Liver (tissue), 9 donors: ENCODE measurements around the gene ELAVL1. TPM values are rescaled to one million over a fixed set of nuclear protein-coding genes. Genes with fewer than 3 reads are reported as not detected.
"Not testable (repeated sequence)": the region's sequence is repeated elsewhere in the genome, so short reads cannot be mapped to it uniquely, and the experiment has no call there.

Experiments
- DNase-seq: peaks from one replicate; pipeline ENCODE4 v3.0.0-alpha.2; 2017; ENCODE audit warnings: low spot score
- H3K27ac ChIP-seq, 2 donors: one replicate each; pipeline ENCODE4 v1.7.0; 2013; ENCODE audit warnings: inconsistent platforms in 2 of 2, low read length in 2 of 2, control low read depth in 1 of 2, low read depth in 1 of 2, mild to moderate bottlenecking in 1 of 2
- H3K27me3 ChIP-seq, 4 donors: one replicate each; pipeline versions ENCODE4 v1.6.1 to v1.7.0; 2013; ENCODE audit warnings: low read length in 3 of 4, inconsistent platforms in 1 of 4, mild to moderate bottlenecking in 1 of 4, moderate library complexity in 1 of 4; ENCODE audit not compliant: control insufficient read depth in 4 of 4, insufficient read depth in 4 of 4
- H3K36me3 ChIP-seq, 4 donors: one replicate each; pipeline versions ENCODE4 v1.6.1 to v1.7.0; 2013; ENCODE audit warnings: low read length in 3 of 4, mild to moderate bottlenecking in 3 of 4, low read depth in 1 of 4, moderate library complexity in 1 of 4; ENCODE audit not compliant: control insufficient read depth in 4 of 4, insufficient read depth in 3 of 4
- H3K4me1 ChIP-seq, 4 donors: one replicate each; pipeline versions ENCODE4 v1.6.1 to v1.7.0; 2013; ENCODE audit warnings: low read length in 3 of 4, mild to moderate bottlenecking in 3 of 4, moderate library complexity in 1 of 4; ENCODE audit not compliant: control insufficient read depth in 4 of 4, insufficient read depth in 4 of 4
- H3K4me3 ChIP-seq, 3 donors: one replicate each; pipeline versions ENCODE4 v1.6.1 to v1.7.0; 2013; ENCODE audit warnings: low read length in 3 of 3, control low read depth in 1 of 3, low read depth in 1 of 3, mild to moderate bottlenecking in 1 of 3
- H3K9ac ChIP-seq, 2 donors: one replicate each; pipeline ENCODE4 v1.7.0; 2013; ENCODE audit warnings: low read length in 2 of 2, mild to moderate bottlenecking in 2 of 2, moderate library complexity in 2 of 2, control low read depth in 1 of 2, low read depth in 1 of 2
- H3K9me3 ChIP-seq, 4 donors: one replicate each; pipeline versions ENCODE4 v1.6.1 to v1.7.0; 2013; ENCODE audit warnings: low read length in 3 of 4; ENCODE audit not compliant: control insufficient read depth in 4 of 4
- EGR1 ChIP-seq, 2 donors: IDR thresholded peaks; 2 replicates each; pipeline ENCODE4 v1.6.1; 2016 to 2018; ENCODE audit warnings: antibody characterized with exemption in 2 of 2, low read depth in 2 of 2
- FOXA1 ChIP-seq: IDR thresholded peaks from 2 replicates; pipeline ENCODE4 v1.6.1; 2016; ENCODE audit warnings: antibody characterized with exemption
- HNF4A ChIP-seq, 2 donors: conservative IDR thresholded peaks; 2 replicates each; pipeline ENCODE4 v1.6.1; 2016; ENCODE audit warnings: antibody characterized with exemption in 2 of 2, mild to moderate bottlenecking in 2 of 2
- RAD21 ChIP-seq, 2 donors: IDR thresholded peaks; 2 replicates each; pipeline ENCODE4 v1.6.1; 2016; ENCODE audit warnings: antibody characterized with exemption in 2 of 2, mild to moderate bottlenecking in 2 of 2
- RXRA ChIP-seq, 2 donors: IDR thresholded peaks; 2 replicates each; pipeline ENCODE4 v1.6.1; 2017 to 2018; ENCODE audit warnings: antibody characterized with exemption in 2 of 2, mild to moderate bottlenecking in 1 of 2
- TAF1 ChIP-seq: conservative IDR thresholded peaks from 2 replicates; pipeline ENCODE4 v1.6.1; 2016; ENCODE audit warnings: antibody characterized with exemption, mild to moderate bottlenecking
- YY1 ChIP-seq: IDR thresholded peaks from 2 replicates; pipeline ENCODE4 v1.6.1; 2016; ENCODE audit warnings: antibody characterized with exemption, mild to moderate bottlenecking
- WGBS: extraction: QIAGEN DNeasy Blood & Tissue Kit; methylation state at CpG from one replicate; pipeline ENCODE4 v1.1.7; 2013; 5-methylcytosine and 5-hydroxymethylcytosine counted together
- polyA plus RNA-seq, 2 donors: library from polyadenylated mRNA; stranded (reverse) in 1 of 2; unstranded in 1 of 2; fragments of 200-250 nt in 1 of 2; fragments of >200 nt in 1 of 2; fragmentation: Nextera tagmentation in 1 of 2; extraction: Ambion mirVana in 1 of 2; gene quantifications; one replicate each; pipeline versions ENCODE4 v1.2.1 to v1.2.3, GENCODE V29; 2013 to 2015
- total RNA-seq, 2 donors: library from RNA; depleted of rRNA; stranded (reverse); fragments of >200 nt; gene quantifications; one replicate each; pipeline ENCODE4 v1.2.3, GENCODE V29; 2014
- TF ChIP-seq, protein P1 (sequence below): IDR thresholded peaks from 2 replicates; pipeline ENCODE4 v1.6.1; 2016; ENCODE audit warnings: antibody characterized with exemption
- TF ChIP-seq, protein P2 (sequence below): IDR thresholded peaks from 2 replicates; pipeline ENCODE4 v1.6.1; 2016; ENCODE audit warnings: antibody characterized with exemption
- TF ChIP-seq, protein P3 (sequence below): fragments of 150-350 bp; IDR thresholded peaks from 2 replicates; pipeline ENCODE4 v1.5.1; 2017; ENCODE audit warnings: improper control_type of control experiment, low read depth, low read length; ENCODE audit not compliant: missing input control
- TF ChIP-seq, protein P4 (sequence below): IDR thresholded peaks from 2 replicates; pipeline ENCODE4 v1.6.1; 2016; ENCODE audit warnings: antibody characterized with exemption, mild to moderate bottlenecking
- donor health status: healthy.
- donor health status: healthy.
- donor health status: healthy.
- donor health status: healthy.
- donor health status: healthy.

Gene ELAVL1
- total and polyA plus RNA-seq, 4 donors: 14.4 to 33.7 (median 19.1) TPM

DNA sequence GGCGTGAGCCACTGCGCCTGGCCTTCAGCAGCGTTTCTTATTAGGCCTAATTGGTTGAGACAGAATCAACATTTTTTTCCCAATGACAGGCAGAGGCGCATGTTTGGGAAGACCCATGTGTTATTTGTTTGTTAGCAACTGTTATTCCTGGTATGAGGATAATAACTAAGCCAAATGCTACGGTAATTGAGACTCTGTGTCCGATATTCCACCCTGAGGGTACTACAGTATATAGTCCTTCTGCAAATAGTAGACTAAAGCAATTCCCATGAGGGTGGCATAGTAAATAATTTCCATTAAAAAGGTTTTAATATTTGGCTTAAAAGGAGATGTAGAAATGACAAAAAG lies 28.7 kb upstream of the ELAVL1 start:
- Histone ChIP-seq H3K27ac (no peak overlapping the region), H3K4me3 (no peak overlapping the region), H3K4me1 (no peaks in the 10 kb centered on the region), H3K9me3 (no peaks in the 10 kb centered on the region), H3K9ac (no peak overlapping the region), H3K27me3 (no peaks in the 10 kb centered on the region), H3K36me3 (no peaks in the 10 kb centered on the region)
- 93% methylated on average over 6 of the region's 6 CpGs for WGBS
- TF ChIP-seq RAD21 (IDR thresholded peaks at IDR 0.05) (no peak), RXRA (IDR thresholded peaks at IDR 0.05) (no peak)
- TF ChIP-seq, protein P1, sequence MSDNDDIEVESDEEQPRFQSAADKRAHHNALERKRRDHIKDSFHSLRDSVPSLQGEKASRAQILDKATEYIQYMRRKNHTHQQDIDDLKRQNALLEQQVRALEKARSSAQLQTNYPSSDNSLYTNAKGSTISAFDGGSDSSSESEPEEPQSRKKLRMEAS: no peak
- no peak for DNase-seq

DNA sequence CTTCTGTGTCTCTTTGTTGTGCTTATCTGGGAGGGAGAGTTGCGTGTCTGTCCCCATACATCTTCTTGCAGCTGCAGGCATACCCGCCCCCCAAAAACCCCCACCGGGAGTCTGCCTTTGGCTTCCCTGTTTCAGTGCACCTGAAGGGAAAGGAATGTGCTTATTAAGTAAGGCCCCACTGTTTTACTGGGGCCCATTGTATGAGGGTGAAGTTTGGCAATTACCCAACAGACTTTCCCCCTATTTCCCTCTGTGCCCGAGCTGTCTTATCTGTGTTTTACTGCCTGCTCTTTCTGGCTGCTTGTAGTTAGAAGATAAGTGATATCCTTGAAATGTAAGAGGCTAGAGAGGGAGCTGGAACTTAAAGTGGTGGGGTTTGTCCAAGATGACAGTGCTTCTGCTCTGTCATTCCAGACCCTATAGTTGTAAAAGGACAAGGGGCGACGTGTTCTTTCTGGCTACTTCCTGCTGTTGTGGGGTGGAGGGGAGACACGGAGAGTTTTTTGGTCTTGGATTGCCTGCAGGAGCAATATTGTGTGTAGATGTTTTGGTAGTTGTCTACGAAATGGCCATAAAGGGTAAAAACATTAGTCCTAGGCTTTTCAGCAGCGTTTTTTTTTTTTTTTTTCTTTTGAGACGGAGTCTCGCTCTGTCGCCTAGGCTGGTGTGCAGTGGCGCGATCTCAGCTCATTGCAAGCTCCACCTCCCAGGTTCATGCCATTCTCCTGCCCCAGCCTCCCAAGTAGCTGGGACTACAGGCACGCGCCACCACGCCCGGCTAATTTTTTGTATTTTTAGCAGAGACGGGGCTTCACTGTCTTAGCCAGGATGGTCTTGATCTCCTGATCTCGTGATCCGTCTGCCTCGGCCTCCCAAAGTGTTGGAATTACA lies 28.1 kb upstream of the ELAVL1 start:
- H3K36me3 ChIP-seq, H3K9ac ChIP-seq, H3K27me3 ChIP-seq, H3K27ac ChIP-seq, H3K4me1 ChIP-seq, H3K9me3 ChIP-seq, H3K4me3 ChIP-seq: not testable (repeated sequence)
- DNase-seq: peak; percentile 64
- 83% methylated on average over 22 of the region's 22 CpGs for WGBS

DNA sequence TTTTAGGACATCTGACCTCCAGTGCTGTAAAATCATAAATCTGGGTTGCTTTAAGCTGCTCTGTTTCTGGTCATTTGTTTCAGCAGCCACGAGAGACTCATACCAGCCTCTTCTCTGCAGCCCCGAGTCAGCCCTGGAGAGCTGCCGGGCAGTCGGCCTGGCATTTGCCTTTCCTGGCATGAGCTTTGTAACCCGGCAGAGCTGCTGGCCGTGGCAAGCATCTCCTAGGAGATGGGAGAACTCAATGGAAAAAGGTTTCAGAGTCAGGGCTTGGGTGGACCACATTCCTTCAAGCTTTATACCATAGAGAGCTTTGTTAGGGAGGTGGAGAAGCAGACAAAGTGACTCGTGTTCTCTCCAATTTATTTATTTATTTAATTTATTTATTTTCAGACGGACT lies 25.5 kb upstream of the ELAVL1 start:
- Histone ChIP-seq H3K27ac (no peak overlapping the region), H3K9ac (no peak overlapping the region), H3K9me3 (no peaks in the 10 kb centered on the region), H3K4me1 (no peaks in the 10 kb centered on the region), H3K4me3 (no peak overlapping the region), H3K27me3 (no peaks in the 10 kb centered on the region), H3K36me3 (no peaks in the 10 kb centered on the region)
- DNase-seq: no peak
- TF ChIP-seq TAF1 (no peak), EGR1 (IDR thresholded peaks at IDR 0.05; ENCODE audit: low read depth in 2 of 2) (no peak), YY1 (no peak), HNF4A (conservative IDR thresholded peaks at IDR 0.05) (no peak), RAD21 (IDR thresholded peaks at IDR 0.05) (no peak), FOXA1 (no peak)
- TF ChIP-seq, protein P2, sequence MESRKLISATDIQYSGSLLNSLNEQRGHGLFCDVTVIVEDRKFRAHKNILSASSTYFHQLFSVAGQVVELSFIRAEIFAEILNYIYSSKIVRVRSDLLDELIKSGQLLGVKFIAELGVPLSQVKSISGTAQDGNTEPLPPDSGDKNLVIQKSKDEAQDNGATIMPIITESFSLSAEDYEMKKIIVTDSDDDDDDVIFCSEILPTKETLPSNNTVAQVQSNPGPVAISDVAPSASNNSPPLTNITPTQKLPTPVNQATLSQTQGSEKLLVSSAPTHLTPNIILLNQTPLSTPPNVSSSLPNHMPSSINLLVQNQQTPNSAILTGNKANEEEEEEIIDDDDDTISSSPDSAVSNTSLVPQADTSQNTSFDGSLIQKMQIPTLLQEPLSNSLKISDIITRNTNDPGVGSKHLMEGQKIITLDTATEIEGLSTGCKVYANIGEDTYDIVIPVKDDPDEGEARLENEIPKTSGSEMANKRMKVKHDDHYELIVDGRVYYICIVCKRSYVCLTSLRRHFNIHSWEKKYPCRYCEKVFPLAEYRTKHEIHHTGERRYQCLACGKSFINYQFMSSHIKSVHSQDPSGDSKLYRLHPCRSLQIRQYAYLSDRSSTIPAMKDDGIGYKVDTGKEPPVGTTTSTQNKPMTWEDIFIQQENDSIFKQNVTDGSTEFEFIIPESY: no peak
- TF ChIP-seq, protein P3, sequence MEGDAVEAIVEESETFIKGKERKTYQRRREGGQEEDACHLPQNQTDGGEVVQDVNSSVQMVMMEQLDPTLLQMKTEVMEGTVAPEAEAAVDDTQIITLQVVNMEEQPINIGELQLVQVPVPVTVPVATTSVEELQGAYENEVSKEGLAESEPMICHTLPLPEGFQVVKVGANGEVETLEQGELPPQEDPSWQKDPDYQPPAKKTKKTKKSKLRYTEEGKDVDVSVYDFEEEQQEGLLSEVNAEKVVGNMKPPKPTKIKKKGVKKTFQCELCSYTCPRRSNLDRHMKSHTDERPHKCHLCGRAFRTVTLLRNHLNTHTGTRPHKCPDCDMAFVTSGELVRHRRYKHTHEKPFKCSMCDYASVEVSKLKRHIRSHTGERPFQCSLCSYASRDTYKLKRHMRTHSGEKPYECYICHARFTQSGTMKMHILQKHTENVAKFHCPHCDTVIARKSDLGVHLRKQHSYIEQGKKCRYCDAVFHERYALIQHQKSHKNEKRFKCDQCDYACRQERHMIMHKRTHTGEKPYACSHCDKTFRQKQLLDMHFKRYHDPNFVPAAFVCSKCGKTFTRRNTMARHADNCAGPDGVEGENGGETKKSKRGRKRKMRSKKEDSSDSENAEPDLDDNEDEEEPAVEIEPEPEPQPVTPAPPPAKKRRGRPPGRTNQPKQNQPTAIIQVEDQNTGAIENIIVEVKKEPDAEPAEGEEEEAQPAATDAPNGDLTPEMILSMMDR: no peak
- TF ChIP-seq, protein P4, sequence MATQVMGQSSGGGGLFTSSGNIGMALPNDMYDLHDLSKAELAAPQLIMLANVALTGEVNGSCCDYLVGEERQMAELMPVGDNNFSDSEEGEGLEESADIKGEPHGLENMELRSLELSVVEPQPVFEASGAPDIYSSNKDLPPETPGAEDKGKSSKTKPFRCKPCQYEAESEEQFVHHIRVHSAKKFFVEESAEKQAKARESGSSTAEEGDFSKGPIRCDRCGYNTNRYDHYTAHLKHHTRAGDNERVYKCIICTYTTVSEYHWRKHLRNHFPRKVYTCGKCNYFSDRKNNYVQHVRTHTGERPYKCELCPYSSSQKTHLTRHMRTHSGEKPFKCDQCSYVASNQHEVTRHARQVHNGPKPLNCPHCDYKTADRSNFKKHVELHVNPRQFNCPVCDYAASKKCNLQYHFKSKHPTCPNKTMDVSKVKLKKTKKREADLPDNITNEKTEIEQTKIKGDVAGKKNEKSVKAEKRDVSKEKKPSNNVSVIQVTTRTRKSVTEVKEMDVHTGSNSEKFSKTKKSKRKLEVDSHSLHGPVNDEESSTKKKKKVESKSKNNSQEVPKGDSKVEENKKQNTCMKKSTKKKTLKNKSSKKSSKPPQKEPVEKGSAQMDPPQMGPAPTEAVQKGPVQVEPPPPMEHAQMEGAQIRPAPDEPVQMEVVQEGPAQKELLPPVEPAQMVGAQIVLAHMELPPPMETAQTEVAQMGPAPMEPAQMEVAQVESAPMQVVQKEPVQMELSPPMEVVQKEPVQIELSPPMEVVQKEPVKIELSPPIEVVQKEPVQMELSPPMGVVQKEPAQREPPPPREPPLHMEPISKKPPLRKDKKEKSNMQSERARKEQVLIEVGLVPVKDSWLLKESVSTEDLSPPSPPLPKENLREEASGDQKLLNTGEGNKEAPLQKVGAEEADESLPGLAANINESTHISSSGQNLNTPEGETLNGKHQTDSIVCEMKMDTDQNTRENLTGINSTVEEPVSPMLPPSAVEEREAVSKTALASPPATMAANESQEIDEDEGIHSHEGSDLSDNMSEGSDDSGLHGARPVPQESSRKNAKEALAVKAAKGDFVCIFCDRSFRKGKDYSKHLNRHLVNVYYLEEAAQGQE: no peak
- WGBS: 94% methylated on average over 8 of the region's 8 CpGs
